HG03135 (cell line): ENCODE data around the gene ANKRD11.
A peak's percentile ranks its signal among the peaks of the same experiment; 100 is the strongest.
"Not testable (repeated sequence)": the region's sequence is repeated elsewhere in the genome, so short reads cannot be mapped to it uniquely, and the experiment has no call there.

Experiments used
- ATAC-seq: cut with Tn5 transposase; IDR thresholded peaks from one replicate; pipeline ENCODE4 v1.9.1; 2021; ENCODE audit warnings: mild to moderate bottlenecking, moderate library complexity; ENCODE audit not compliant: unreplicated experiment

ANKRD11 gene

DNA sequence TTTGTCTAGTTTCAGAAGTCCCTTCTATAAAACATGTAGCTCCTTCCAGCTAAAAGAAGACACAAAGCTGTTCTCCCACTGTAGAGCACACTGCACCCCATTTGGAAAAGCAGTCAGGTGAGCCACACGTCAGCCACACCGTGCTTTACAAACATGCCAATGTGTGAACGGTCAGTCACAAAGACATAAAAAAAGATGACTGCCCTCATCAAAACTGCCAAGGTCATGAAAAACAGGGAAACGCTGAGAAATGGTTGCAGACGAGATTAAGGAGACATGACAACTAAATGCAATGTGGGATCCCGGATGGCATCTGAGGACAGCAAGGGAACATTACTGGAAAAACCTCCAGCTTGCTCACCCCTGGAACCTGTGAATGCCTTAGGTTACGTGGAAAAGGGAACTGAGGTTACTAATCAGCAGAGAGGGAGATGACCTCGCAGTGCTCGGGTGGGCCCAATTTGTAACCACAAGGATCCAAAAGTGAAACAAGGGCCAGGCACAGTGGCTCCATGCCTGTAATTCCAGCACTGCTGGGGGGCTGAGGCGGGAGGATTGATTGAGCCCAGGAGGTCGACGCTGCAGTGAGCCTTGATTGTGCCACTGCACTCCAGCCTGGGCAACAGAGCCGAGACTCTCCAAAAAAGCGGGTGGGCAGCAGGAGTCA, 8.1 kb downstream of the ANKRD11 start:
- ATAC-seq: no peak

DNA sequence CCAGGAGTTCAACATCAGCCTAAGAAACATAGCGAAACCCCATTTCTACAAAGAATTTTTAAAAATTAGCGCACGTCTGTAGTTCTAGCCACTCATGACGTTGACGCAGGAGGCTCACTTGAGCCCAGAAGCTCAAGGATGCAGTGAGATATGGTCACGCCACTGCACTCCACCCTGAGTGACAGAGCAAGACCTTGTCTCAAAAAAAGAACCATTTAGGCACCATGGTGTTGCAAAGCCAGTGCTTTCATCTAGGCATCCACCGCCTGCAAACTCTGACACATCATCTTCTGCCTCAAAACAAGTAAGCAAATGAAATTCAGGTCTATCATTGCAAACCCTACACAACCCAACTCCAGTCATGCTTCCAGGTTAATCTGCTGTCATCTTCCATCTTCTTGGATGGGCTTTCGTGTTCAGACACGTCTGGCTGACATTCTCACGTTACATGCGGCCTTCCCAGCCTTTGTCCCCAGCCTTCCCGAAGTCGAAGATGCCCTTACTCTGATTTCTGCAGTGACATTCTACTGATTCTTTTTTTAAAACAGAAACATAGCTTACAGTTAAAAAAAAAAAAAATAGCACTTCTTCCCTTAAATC, 8.9 kb downstream of the ANKRD11 start:
- ATAC-seq: no peak

DNA sequence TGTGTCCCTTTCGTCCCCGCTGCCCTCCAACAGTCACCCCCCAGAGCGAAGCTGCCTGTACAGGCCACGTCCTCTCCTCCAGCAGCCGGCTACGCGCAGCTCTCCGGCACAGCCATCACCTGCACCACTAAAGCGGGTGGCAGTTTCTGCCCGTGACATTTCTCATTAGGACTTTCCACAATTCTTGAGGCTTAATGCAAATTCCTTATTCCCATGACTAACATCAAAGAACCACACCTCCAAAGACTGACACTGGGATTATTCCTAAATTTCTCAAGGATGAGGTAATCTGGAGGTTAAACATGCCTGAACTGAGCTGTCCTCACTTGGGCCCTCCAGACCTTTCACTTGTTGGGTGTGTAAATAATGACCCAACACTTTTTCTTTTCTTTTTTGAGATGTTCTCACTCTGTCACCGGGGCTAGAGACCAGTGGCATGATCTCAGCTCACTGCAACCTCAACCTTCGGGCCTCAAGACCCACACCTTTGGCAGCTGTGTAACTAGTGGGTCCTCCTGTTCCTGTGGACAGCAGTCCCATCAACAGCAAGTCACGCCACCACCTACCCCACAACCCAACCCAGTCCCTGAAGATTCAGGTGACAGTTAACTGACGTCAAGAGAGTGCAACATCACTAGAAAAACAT, 11.7 kb downstream of the ANKRD11 start:
- ATAC-seq: no peak

DNA sequence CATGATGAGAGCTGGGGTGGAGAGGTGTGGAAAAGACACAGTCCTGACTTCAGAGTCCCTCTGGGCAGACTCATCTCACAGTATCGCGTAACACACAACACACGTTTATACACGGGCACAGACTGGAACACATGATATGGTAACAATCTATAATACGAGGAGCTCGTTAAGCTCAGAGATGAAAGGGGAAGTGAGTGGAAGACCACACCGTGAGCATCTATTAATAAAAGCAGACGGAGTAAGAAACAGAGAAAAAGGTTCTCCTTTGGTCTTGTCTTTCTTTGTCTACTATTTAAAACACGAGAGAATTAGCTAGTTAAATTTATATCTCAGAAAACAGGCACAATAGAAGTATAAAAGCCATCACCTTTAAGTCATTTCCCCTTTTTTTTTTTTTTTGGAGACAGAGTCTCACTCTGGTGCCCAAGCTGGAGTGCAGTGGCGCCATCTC, 13.5 kb downstream of the ANKRD11 start:
- peak; percentile 50 for ATAC-seq

DNA sequence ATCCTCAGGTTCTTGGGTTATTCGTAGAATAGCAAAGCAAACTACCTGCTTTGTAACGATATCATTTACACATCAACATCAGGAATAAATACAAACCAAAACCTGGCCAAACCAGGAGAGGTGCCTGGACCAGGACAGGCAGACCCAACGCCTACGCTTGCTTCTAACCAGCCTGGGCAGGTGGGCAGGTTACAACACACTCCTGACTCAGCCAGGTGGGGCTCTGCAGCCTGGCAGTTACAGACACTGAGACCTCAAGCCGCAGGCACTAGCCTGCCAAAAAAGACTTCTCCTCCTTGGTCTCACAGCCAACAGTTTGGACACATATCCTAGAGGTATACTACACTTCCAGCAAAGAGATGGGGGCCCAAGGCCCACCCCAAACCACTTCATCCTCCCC, 14.0 kb downstream of the ANKRD11 start:
- ATAC-seq: no peak

DNA sequence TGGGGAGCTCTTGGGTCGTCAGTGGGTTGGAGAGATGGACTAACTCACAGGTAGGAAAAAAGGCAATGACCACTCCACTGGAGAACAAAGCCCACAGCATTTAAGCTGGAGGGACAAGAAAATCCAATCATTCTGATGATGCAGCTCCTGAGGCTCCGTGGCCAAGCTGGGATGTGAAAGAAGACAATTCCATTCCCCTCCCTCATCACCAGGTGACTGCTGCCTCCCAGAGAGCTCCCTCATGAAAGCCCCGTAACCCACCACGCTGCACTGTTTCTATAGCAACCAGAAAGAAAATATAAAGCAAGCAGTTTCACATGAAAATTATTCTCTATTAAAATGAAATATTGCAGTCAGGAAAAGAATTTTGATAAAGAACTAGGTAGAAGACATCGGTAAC, 15.2 kb downstream of the ANKRD11 start:
- ATAC-seq: no peak

DNA sequence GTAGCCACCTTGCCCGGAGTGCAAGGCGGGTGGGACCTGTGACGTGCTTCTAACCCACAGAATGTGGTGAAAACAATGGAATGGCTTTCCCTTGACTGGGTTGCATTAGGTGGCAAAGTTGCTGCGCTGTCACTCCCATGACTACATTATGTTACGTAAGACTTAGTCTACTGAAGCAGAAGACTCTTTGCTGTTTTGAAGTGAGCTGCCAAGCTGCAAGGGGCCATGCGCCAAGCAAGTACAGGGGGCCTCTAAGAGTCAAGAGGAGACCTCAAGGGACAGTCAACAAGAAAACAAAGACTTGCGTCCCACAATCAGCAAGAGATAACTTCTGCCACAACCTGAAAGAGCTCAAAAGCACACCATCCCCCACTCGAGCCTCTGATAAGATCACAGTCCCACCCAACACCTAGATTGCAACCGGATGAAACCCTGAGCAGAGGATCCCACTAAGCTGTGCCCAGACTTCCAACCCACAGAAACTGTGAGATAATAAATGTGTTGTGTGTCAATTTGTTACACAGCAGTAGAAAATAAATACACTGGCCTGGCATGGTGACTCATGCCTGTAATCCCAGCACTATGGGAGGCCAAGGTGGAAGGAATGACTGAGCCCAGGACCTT, 16.5 kb downstream of the ANKRD11 start:
- ATAC-seq: no peak

DNA sequence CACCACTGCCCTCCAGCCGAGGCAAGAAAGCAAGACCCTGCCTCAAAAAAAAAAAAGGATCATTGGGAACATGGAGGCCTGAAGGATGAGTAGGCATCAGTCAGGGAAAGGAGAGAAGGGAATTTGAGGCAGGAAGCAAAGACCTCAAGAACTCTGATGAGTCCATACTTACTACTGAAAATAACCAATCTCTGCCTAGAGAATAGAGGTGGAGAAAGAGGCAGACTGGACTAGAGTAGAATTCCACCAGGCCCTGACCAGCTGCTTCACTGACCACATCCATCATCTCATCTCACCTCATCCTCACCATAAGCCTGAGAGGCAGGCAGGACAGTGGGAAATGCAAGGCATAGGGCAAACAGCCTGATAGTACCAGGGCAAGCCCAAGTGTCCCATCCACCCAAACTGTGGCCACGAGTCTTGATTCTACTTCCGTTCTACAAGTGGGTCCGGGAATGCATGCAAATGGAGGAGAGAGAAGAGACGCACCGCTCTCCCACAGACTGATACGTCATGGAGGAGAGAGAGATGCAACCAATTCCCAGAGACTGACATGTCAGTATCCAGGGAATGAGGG, 17.1 kb downstream of the ANKRD11 start:
- ATAC-seq: no peak

DNA sequence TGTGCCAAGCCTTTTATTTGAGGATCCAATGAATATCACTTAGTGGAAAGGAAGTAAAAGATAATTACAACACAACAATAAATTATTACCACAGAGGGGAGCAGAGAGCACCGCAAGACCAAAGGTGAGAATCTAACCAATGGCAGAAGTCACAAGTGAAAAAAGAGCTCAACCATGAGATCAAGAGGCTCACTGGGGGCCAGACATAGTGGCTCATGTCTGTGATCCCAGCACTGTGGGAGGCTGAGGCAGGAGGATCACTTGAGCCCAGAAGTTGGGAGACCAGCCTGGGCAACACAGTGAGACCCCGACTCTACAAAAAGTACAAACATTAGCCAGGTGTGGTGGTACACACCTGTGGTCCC, 17.7 kb downstream of the ANKRD11 start:
- no peak for ATAC-seq

DNA sequence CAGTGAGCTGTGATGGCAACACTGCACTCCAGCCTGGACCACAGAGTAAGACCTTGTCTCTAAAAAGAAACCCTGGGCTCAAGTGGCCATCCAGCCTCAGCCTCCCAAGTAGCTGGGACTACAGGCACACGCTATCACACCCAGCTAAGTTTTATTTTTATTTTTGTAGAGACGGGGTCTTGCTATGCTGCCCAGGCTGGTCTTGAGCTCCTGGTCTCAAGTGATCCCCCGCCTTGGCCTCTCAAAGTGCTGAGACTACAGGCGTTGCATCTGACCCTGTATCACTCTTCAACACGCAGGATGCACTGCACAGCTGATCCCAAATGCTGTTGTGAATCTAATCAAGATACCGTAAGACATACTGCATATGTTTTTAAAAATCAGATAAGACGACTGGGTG, 23.0 kb downstream of the ANKRD11 start:
- ATAC-seq: no peak

DNA sequence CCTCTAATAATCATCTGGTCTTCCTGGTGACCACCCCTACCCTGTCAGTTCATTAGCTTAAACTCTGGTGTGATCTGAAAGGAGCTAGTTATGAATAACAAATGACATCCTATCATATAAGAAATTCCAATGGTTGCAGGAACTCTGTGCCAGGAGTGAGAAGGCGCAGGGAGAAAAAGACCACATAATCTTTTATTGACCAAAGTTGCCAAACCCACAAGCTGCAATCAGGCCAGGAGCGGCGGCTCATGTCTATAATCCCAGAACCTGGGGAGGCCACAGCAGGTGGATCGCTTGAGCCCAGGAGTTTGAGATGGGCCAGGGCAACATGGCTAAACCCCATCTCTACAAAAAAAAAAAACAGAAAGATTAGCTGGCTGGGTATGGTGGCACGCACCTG, 23.4 kb downstream of the ANKRD11 start:
- ATAC-seq: no peak

DNA sequence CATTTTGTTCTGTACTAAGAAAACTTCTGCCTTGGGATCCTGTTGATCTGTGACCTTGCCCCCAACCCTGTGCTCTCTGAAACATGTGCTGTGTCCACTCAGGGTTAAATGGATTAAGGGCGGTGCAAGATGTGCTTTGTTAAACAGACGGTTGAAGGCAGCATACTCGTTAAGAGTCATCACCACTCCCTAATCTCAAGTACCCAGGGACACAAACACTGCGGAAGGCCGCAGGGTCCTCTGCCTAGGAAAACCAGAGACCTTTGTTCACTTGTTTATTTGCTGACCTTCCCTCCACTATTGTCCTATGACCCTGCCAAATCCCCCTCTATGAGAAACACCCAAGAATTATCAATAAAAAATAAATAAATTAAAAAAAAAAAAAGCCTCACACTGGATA, 27.0 kb downstream of the ANKRD11 start:
- ATAC-seq: not testable (repeated sequence)

DNA sequence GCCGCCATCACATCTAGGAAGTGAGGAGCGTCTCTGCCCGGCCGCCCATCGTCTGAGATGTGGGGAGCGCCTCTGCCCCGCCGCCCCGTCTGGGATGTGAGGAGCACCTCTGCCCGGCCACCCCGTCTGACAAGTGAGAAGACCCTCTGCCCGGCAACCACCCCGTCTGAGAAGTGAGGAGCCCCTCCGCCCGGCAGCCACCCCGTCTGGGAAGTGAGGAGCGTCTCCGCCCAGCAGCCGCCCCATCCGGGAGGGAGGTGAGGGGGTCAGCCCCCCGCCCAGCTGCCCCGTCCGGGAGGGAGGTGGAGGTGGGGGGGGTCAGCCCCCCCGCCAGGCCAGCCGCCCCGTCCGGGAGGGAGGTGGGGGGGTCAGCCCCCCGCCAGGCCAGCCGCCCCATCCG, 27.7 kb downstream of the ANKRD11 start:
- not testable (repeated sequence) for ATAC-seq

DNA sequence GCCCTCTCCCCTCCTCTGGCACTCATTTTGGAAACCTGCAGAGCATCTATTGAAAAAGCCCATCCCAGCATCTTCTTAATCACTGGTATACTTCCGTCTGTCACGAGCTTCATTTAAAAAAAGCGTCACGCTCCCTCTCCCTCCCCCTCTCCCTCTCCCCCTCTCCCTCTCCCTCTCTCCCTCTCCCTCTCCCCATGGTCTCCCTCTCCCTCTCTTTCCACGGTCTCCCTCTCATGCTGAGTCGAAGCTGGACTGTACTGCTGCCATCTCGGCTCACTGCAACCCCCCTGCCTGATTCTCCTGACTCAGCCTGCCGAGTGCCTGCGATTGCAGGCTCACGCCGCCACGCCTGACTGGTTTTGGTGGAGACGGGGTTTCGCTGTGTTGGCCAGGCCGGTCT, 28.5 kb downstream of the ANKRD11 start:
- not testable (repeated sequence) for ATAC-seq

DNA sequence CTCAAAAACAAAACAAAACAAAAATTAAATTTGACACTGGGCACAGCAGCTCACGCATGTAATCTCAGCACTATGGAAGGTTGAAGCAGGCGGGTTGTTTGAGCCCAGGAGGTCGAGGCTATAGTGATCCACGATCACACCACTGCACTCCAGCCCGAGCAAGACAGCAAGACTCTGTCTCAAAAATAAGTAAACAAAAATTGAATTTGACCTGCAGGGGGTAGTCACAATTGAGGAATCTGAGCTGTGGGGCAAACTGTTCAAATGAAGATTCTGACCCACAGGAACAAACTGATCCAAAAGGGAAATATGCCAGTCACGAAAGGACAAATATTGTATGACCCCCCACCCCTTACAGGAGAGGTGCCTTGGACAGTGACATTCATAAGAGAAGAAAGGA, 29.8 kb downstream of the ANKRD11 start:
- no peak for ATAC-seq

DNA sequence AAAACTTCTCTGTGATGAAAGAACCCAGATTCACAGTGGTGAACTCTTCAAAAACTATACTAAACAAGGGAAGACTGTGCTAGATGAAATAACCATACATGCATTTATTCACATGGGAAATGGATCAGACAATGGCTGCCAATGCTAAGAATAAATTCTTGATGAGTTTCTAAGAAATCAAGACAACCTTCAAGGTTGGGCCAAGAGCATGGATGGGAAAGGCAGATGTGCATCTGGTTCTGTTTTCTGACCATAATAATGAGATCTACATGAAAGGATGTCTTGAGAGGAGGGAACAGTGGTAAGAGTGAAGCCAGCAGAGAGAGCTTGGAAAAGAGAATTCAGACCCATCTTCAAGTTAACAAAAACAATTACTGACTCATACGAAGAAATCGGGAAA, 31.4 kb downstream of the ANKRD11 start:
- ATAC-seq: no peak

DNA sequence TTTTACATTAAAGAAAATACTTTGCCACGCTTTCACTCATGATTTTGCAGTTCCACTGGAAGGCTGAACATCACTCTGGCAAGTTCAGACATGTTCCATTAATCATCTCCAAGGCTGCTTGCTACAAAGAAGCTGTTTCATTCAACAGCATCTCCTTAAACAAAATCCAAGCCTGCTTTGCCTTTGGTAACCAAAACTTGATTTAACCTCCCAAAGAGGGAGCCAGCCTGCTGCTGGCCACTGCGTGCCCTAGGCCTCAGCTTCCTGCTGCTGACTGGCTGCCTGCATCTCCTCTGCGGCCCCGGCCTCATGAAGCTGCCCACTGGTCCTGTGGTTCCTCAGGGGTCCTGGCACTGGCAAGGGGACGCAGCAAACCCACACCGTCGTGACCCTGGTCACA, 31.8 kb downstream of the ANKRD11 start:
- ATAC-seq: no peak

DNA sequence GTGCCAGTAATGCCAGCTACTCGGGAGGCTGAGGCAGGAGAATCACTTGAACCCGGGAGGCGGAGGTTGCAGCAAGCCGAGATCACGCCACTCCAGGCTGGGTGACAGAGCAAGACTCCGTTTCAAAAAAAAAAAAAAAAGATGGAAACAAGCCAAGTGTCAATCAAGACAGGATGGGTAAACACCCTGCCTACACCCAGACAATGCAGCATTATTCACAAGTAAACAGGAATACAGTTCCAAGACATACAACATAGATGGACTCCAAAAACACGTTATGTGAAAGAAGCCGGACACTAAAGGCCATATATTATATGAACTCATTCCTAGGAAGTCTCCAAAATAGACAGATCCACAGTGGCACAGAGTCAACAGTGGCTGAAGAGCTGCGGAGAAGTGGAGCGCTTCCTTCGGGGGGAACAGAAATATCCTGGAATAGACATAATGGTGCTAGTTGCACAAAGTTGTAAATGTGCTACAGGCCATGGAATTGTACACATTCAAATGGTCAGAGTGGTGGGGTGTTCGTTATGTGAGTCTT, 33.9 kb downstream of the ANKRD11 start:
- ATAC-seq: no peak

DNA sequence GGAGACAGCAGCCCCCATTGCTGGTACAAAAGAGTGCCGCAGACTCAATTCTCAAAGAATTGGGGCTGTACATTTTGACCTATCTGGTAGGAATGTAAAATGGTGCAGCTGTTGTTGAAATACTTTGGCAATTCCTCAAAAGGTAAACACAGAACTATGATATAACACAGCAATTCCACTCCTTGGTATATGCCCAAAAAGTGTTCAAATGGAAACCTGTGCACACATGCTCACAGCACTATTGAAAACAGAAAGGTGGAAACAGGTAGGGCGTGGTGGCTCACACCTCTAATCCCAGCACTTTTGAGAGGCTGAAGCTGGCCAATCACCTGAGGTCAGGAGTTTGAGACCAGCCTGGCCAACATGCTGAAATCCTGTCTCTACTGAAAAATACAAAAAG, 34.7 kb downstream of the ANKRD11 start:
- no peak for ATAC-seq

DNA sequence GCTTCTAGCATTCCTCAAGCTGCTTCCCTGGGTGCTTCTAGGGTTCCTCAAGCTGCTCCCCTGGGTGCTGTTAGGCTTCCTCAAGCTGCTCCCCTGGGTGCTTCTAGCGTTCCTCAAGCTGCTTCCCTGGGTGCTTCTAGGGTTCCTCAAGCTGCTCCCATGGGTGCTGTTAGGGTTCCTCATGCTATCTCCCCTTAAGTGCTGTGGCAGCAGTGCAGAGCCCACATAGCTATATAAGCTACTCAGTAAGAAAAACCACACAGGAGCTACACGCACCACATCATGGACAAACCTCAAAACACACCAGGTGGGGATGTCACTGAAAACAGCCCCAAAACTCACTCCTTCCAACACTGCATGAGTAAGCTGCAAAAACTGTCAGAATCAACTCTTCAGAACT, 35.2 kb downstream of the ANKRD11 start:
- no peak for ATAC-seq

DNA sequence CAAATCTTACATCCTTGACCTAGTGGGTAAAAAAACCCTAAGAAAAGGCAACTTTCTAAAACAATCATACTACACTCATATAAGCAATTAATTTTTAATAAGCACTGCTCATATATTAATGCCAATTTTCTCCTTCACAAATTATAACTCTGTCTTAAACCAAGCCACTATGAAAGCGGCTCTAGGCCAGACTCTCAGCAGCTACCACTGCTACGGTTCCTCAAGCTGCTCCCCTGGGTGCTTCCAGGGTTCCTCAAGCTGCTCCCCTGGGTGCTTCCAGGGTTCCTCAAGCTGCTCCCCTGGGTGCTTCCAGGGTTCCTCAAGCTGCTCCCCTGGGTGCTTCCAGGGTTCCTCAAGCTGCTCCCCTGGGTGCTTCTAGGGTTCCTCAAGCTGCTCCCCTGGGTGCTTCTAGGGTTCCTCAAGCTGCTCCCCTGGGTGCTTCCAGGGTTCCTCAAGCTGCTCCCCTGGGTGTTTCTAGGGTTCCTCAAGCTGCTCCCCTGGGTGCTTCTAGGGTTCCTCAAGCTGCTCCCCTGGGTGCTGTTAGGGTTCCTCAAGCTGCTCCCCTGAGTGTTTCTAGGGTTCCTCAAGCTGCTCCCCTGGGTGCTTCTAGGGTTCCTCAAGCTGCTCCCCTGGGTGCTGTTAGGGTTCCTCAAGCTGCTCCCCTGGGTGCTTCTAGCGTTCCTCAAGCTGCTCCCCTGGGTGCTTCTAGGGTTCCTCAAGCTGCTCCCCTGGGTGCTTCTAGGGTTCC, 35.8 kb downstream of the ANKRD11 start:
- ATAC-seq: not testable (repeated sequence)
